GM23338 (cell line): ENCODE results near the gene ADD1. TPM values are rescaled to one million over a fixed set of nuclear protein-coding genes. Genes with fewer than 3 reads are reported as not detected.
A peak's percentile ranks its signal among the peaks of the same experiment; 100 is the strongest.

ENCODE experiments used
- ATAC-seq: fragments of 200-7000 bp; cut with Tn5 transposase; 3 replicates; pipeline ENCODE4 v1.9.1; 2020
- DNase-seq: peaks from one replicate; pipeline ENCODE4 v3.0.0-alpha.2; 2015; ENCODE audit warnings: low spot score
- H2AFZ ChIP-seq: fragments of 200-600 bp; sonication (generic); 2 replicates; pipeline ENCODE4 v1.8.0; 2016; ENCODE audit warnings: antibody characterized with exemption, mild to moderate bottlenecking, moderate library complexity
- H3F3A ChIP-seq: fragments of 200-600 bp; sonication (generic); replicated peaks from 2 replicates; pipeline ENCODE4 v1.8.0; 2017; ENCODE audit warnings: antibody characterized with exemption, mixed run types, low read depth
- H3K27ac ChIP-seq: fragments of 200-600 bp; sonication (generic); 2 replicates; pipeline ENCODE4 v1.6.1; 2016; ENCODE audit warnings: low read depth
- H3K27me3 ChIP-seq: fragments of 200-600 bp; sonication (generic); 2 replicates; pipeline ENCODE4 v1.8.0; 2016; ENCODE audit warnings: mild to moderate bottlenecking, mixed run types, moderate library complexity; ENCODE audit not compliant: insufficient read depth
- H3K36me3 ChIP-seq: fragments of 200-600 bp; sonication (generic); 2 replicates; pipeline ENCODE4 v1.8.0; 2016; ENCODE audit warnings: mild to moderate bottlenecking; ENCODE audit not compliant: insufficient read depth
- H3K4me1 ChIP-seq: fragments of 200-600 bp; sonication (generic); 2 replicates; pipeline ENCODE4 v1.8.0; 2016; ENCODE audit warnings: mild to moderate bottlenecking, moderate library complexity; ENCODE audit not compliant: insufficient read depth
- H3K4me2 ChIP-seq: fragments of 200-600 bp; sonication (generic); 2 replicates; pipeline ENCODE4 v1.7.1; 2017; ENCODE audit warnings: mixed run types
- H3K4me3 ChIP-seq: fragments of 200-600 bp; sonication (generic); 2 replicates; pipeline ENCODE4 v1.6.1; 2016; ENCODE audit warnings: mixed run types
- H3K79me2 ChIP-seq: fragments of 200-600 bp; sonication (generic); replicated peaks from 2 replicates; pipeline ENCODE4 v1.8.0; 2017; ENCODE audit warnings: mild to moderate bottlenecking; ENCODE audit not compliant: insufficient read depth
- H3K9me2 ChIP-seq: fragments of 200-600 bp; sonication (generic); 2 replicates; pipeline ENCODE4 v1.8.0; 2017; ENCODE audit not compliant: insufficient read depth
- H4K20me1 ChIP-seq: fragments of 200-600 bp; sonication (generic); replicated peaks from 2 replicates; pipeline ENCODE4 v1.8.0; 2017; ENCODE audit warnings: mild to moderate bottlenecking; ENCODE audit not compliant: insufficient read depth
- H3K27ac Mint-ChIP-seq: 2 replicates; pipeline ENCODE4 v1.8.0; 2020; ENCODE audit warnings: inconsistent platforms, mild to moderate bottlenecking, moderate library complexity, mixed read lengths
- H3K27me3 Mint-ChIP-seq: 3 replicates; pipeline ENCODE4 v1.8.0; 2022; ENCODE audit warnings: low read depth, mild to moderate bottlenecking, moderate library complexity, mixed read lengths, inconsistent platforms; ENCODE audit not compliant: insufficient read depth, poor library complexity
- H3K36me3 Mint-ChIP-seq: 3 replicates; pipeline ENCODE4 v1.8.0; 2021; ENCODE audit warnings: low read depth, mild to moderate bottlenecking, inconsistent platforms, moderate library complexity, mixed read lengths
- H3K4me1 Mint-ChIP-seq: 3 replicates; pipeline ENCODE4 v1.8.0; 2020; ENCODE audit warnings: mild to moderate bottlenecking, inconsistent platforms, mixed read lengths
- H3K4me3 Mint-ChIP-seq: 3 replicates; pipeline ENCODE4 v1.8.0; 2021; ENCODE audit warnings: moderate library complexity, mild to moderate bottlenecking, inconsistent platforms, mixed read lengths
- H3K9me3 Mint-ChIP-seq: 3 replicates; pipeline ENCODE4 v1.8.0; 2020; ENCODE audit warnings: moderate library complexity, mild to moderate bottlenecking, inconsistent platforms, mixed read lengths
- NANOG ChIP-seq: IDR thresholded peaks from 2 replicates; pipeline ENCODE4 v1.6.1; 2016; ENCODE audit warnings: antibody characterized with exemption, borderline replicate concordance
- POLR2AphosphoS5 ChIP-seq: IDR thresholded peaks from 2 replicates; pipeline ENCODE4 v1.6.1; 2016; ENCODE audit warnings: antibody characterized with exemption, low read depth
- STAT1 ChIP-seq: IDR thresholded peaks from one replicate; pipeline ENCODE4 v1.6.1; 2016; ENCODE audit warnings: antibody characterized with exemption; ENCODE audit not compliant: unreplicated experiment
- ZNF331 ChIP-seq: fragments of 250-450 bp; sonication (Bioruptor Pico); IDR thresholded peaks from 2 replicates; pipeline ENCODE4 v1.5.0; 2020; ENCODE audit warnings: low read depth, mild to moderate bottlenecking, moderate library complexity
- long read RNA-seq: library from polyadenylated mRNA; unstranded; transcript quantifications from one replicate; pipeline ENCODE4 v2.0.0, GENCODE V29; 2020; ENCODE audit not compliant: unreplicated experiment
- polyA plus RNA-seq: library from polyadenylated mRNA; unstranded; fragments of >200 nt; fragmentation: Nextera tagmentation; extraction: Ambion mirVana; gene quantifications from 2 replicates; pipeline ENCODE4 v1.2.1, GENCODE V29; 2016
- total RNA-seq: library from RNA; depleted of rRNA; stranded (reverse); fragments of >200 nt; shearing (Covaris generic); gene quantifications from 2 replicates; pipeline ENCODE4 v1.2.3, GENCODE V29; 2014; rRNA removed
- TF ChIP-seq, protein P1 (sequence below): IDR thresholded peaks from one replicate; pipeline ENCODE4 v1.6.1; 2018; ENCODE audit warnings: antibody characterized with exemption; ENCODE audit not compliant: unreplicated experiment
- TF ChIP-seq, protein P2 (sequence below), 2 experiments: fragments of 200-600 bp in 1 of 2; sonication (generic) in 1 of 2; conservative IDR thresholded peaks; 2 replicates each; pipeline versions ENCODE4 v1.5.1 to v1.6.1; 2016 to 2017; ENCODE audit warnings: antibody characterized with exemption in 2 of 2, low read depth in 2 of 2, mild to moderate bottlenecking in 2 of 2, moderate library complexity in 1 of 2

Gene ADD1
- total RNA-seq: 126 and 144 TPM in 2 replicates
- 119 and 126 TPM in 2 replicates for polyA plus RNA-seq
- long read RNA-seq, full-length matches to known transcripts: 3 of 14 reads
- long read RNA-seq, partial matches to known transcripts: 2 of 14 reads
- long read RNA-seq, other reads (novel, unspliced or antisense): 9 of 14 reads

- Mint-ChIP-seq H3K27ac (peak within 1 kb of the TSS; percentile 81), H3K4me3 (peak within 1 kb of the TSS; percentile 81), H3K36me3 (peaks cover 3% of the 10 kb centered on the region; the same call in 1 of the 3 replicates), H3K27me3 (peaks cover 3% of the 10 kb centered on the region), H3K4me1 (peaks cover 16% of the 10 kb centered on the region), H3K9me3 (peaks cover 4% of the 10 kb centered on the region; the same call in 1 of the 3 replicates)
- H3K4me1 ChIP-seq: peaks cover 5% of the 10 kb centered on the region; the same call in 1 of the 2 replicates
- no peaks in the 10 kb centered on the region; the same call in 1 of the 2 replicates for H4K20me1 ChIP-seq
- H3K79me2 ChIP-seq: peaks cover 42% of the 10 kb centered on the region
- H3K9me2 ChIP-seq: no peaks in the 10 kb centered on the region
- H3K36me3 ChIP-seq: no peaks in the 10 kb centered on the region
- peak within 1 kb of the TSS; percentile 54; the same call in 1 of the 2 replicates for H2AFZ ChIP-seq
- H3K27me3 ChIP-seq: no peaks in the 10 kb centered on the region
- TF ChIP-seq POLR2AphosphoS5 (peak; percentile 90), NANOG (no peak), STAT1 (no peak)
- TF ChIP-seq, protein P1, sequence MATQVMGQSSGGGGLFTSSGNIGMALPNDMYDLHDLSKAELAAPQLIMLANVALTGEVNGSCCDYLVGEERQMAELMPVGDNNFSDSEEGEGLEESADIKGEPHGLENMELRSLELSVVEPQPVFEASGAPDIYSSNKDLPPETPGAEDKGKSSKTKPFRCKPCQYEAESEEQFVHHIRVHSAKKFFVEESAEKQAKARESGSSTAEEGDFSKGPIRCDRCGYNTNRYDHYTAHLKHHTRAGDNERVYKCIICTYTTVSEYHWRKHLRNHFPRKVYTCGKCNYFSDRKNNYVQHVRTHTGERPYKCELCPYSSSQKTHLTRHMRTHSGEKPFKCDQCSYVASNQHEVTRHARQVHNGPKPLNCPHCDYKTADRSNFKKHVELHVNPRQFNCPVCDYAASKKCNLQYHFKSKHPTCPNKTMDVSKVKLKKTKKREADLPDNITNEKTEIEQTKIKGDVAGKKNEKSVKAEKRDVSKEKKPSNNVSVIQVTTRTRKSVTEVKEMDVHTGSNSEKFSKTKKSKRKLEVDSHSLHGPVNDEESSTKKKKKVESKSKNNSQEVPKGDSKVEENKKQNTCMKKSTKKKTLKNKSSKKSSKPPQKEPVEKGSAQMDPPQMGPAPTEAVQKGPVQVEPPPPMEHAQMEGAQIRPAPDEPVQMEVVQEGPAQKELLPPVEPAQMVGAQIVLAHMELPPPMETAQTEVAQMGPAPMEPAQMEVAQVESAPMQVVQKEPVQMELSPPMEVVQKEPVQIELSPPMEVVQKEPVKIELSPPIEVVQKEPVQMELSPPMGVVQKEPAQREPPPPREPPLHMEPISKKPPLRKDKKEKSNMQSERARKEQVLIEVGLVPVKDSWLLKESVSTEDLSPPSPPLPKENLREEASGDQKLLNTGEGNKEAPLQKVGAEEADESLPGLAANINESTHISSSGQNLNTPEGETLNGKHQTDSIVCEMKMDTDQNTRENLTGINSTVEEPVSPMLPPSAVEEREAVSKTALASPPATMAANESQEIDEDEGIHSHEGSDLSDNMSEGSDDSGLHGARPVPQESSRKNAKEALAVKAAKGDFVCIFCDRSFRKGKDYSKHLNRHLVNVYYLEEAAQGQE: no peak
- peak within 1 kb of the TSS; percentile 67 for H3K4me3 ChIP-seq
- H3K27ac ChIP-seq: no peak within 1 kb of the TSS
- H3F3A ChIP-seq: 0 out of 2 replicates have a peak, but pooled peaks cover 2% of the 10 kb centered on the region
- ATAC-seq (peak; percentile 92), DNase-seq (peak; percentile 93)
- peak within 1 kb of the TSS; percentile 93 for H3K4me2 ChIP-seq
These were observed at the start of gene ADD1 for GRCh38 chr4:2843263-2843940. Gene ADD1 (plus strand): TSS chr4:2843844. CDS start chr4:2875916, 32,072 bp downstream.

DNA sequence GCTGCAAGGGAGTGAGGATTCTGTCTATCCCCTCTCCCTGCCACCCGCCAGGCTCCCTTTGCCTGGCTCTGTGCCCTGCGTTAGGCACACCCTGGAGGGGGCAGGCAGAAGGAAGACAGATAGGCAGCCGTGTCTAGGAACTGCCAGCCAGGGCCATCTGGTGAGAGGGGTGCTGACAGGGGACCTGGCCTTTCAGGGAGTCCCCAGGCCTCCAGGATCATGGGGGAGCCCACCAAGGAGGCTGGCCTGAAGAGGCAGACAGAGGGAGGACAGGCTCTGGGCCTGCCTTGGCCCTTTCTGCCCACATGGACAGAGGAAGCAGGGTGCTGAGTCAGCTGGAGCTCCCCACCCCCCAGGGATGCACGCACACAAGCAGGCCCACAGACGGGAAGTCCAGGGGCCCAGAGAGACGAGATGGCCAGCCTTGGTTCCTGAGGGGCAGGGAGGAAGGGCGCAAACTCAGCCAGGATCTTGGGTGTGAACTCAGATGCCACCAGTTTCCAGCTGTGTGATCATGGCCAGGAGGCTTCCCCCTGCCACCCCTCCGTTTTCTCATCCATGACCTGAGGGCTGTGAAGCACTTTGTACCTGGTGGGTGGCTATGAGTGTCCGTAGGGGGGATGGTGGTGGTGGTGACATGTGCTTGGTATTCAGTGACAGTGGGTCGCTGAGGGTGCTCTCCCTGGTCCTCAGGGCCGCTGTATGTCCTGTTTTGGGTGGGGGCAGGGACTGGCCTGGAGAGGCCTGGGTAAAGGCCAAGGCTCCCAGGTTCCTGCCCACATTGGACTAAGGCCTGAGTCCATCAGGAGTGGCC, 49.0 kb upstream of the ADD1 start:
- H3K4me3 Mint-ChIP-seq: peak overlapping the region; percentile 79; the same call in 2 of the 3 replicates
- ATAC-seq (no peak), DNase-seq (no peak)
- no peaks in the 10 kb centered on the region for H3K36me3 ChIP-seq
- H3K27me3 ChIP-seq: peaks cover 16% of the 10 kb centered on the region
- H3K9me3 Mint-ChIP-seq: no peaks in the 10 kb centered on the region; the same call in 2 of the 3 replicates
- H3K4me2 ChIP-seq: no peak overlapping the region; the same call in 1 of the 2 replicates
- no peak overlapping the region for H2AFZ ChIP-seq
- H3K27ac ChIP-seq: no peak overlapping the region
- H3K27ac Mint-ChIP-seq: no peak overlapping the region
- H3K9me2 ChIP-seq: no peaks in the 10 kb centered on the region
- H4K20me1 ChIP-seq: no peaks in the 10 kb centered on the region
- H3K36me3 Mint-ChIP-seq: no peaks in the 10 kb centered on the region
- peaks cover 10% of the 10 kb centered on the region for H3K4me1 ChIP-seq
- peaks cover 26% of the 10 kb centered on the region for H3K27me3 Mint-ChIP-seq
- 0 out of 2 replicates have a peak, but pooled peaks cover 5% of the 10 kb centered on the region for H3F3A ChIP-seq
- H3K4me3 ChIP-seq: no peak overlapping the region
- H3K79me2 ChIP-seq: no peaks in the 10 kb centered on the region
- H3K4me1 Mint-ChIP-seq: peaks cover 36% of the 10 kb centered on the region
- TF ChIP-seq ZNF331 (CRISPR knock-in tag): no peak
- no peak for TF ChIP-seq POLR2AphosphoS5
- TF ChIP-seq, protein P2, sequence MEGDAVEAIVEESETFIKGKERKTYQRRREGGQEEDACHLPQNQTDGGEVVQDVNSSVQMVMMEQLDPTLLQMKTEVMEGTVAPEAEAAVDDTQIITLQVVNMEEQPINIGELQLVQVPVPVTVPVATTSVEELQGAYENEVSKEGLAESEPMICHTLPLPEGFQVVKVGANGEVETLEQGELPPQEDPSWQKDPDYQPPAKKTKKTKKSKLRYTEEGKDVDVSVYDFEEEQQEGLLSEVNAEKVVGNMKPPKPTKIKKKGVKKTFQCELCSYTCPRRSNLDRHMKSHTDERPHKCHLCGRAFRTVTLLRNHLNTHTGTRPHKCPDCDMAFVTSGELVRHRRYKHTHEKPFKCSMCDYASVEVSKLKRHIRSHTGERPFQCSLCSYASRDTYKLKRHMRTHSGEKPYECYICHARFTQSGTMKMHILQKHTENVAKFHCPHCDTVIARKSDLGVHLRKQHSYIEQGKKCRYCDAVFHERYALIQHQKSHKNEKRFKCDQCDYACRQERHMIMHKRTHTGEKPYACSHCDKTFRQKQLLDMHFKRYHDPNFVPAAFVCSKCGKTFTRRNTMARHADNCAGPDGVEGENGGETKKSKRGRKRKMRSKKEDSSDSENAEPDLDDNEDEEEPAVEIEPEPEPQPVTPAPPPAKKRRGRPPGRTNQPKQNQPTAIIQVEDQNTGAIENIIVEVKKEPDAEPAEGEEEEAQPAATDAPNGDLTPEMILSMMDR (conservative IDR thresholded peaks at IDR 0.05; ENCODE audit: low read depth in 2 of 2): no peak
- no peak for TF ChIP-seq STAT1
